ENCODE results near the gene HELZ. TPM values are rescaled to one million over a fixed set of nuclear protein-coding genes. Genes with fewer than 3 reads are reported as not detected.

HELZ gene
- total and polyA plus RNA-seq, 9 donors: 8.4 to 72.8 (median 55.5) TPM

- DNase-seq: no peak
- TF ChIP-seq POLR2A (IDR thresholded peaks at IDR 0.05) (no peak), CTCF (IDR thresholded peaks at IDR 0.05) (no peak), EP300 (IDR thresholded peaks at IDR 0.05) (no peak)
- intact Hi-C loops (cut with DNase I): loop anchor here in 1 of 4 donors (5.0 kb wide), 1 partner anchor 44 kb away; no protein-coding TSS in a partner anchor
- no peak overlapping the region for H3K27ac ChIP-seq
- no peak overlapping the region for H3K4me3 ChIP-seq
- no peaks in the 10 kb centered on the region for H3K27me3 ChIP-seq
- H3K9me3 ChIP-seq: no peaks in the 10 kb centered on the region
- 81 to 84% (median 84%) methylated on average over 6 of the region's 6 CpGs for WGBS, 3 donors
- H3K4me1 ChIP-seq (ENCODE audit: insufficient read depth): peaks cover 4% of the 10 kb centered on the region
- H3K36me3 ChIP-seq: no peaks in the 10 kb centered on the region
Observed at GRCh38 chr17:67248291-67248690, 3.3 kb upstream of the HELZ start.

GRCh38 chr17:67247416-67247900 is 2.5 kb upstream of the HELZ start:
- no peaks in the 10 kb centered on the region for H3K36me3 ChIP-seq
- H3K27me3 ChIP-seq: no peaks in the 10 kb centered on the region
- H3K4me3 ChIP-seq: no peak overlapping the region
- no peak for TF ChIP-seq EP300 (IDR thresholded peaks at IDR 0.05)
- intact Hi-C loops (cut with DNase I): loop anchor here in 1 of 4 donors (5.0 kb wide), 1 partner anchor 45 kb away; no protein-coding TSS in a partner anchor
- 96 to 98% (median 97%) methylated on average over 12 of the region's 12 CpGs for WGBS, 3 donors
- no peaks in the 10 kb centered on the region for H3K9me3 ChIP-seq
- DNase-seq: no peak
- H3K4me1 ChIP-seq (ENCODE audit: insufficient read depth): peaks cover 4% of the 10 kb centered on the region
- H3K27ac ChIP-seq: no peak overlapping the region

- intact Hi-C loops (cut with DNase I): loop anchor here in 1 of 4 donors (5.0 kb wide), 1 partner anchor 45 kb away; no protein-coding TSS in a partner anchor
- no peak for TF ChIP-seq POLR2A (IDR thresholded peaks at IDR 0.05)
- no peak for TF ChIP-seq CTCF (IDR thresholded peaks at IDR 0.05)
- no peak for TF ChIP-seq EP300 (IDR thresholded peaks at IDR 0.05)
- WGBS, 3 donors: 59 to 66% (median 61%) methylated on average over 17 of the region's 17 CpGs
- Histone ChIP-seq H3K4me3 (peak overlapping the region; percentile 95), H3K27me3 (no peaks in the 10 kb centered on the region), H3K9me3 (no peaks in the 10 kb centered on the region), H3K4me1 (ENCODE audit: insufficient read depth) (peaks cover 4% of the 10 kb centered on the region), H3K27ac (no peak overlapping the region), H3K36me3 (no peaks in the 10 kb centered on the region)
- DNase-seq: peak in 1 of 5 donors; percentile 25
Observed at GRCh38 chr17:67246653-67247415, 1.8 kb upstream of the HELZ start.

GRCh38 chr17:67246403-67246652 is 1.3 kb upstream of the HELZ start:
- no peaks in the 10 kb centered on the region for H3K27me3 ChIP-seq
- intact Hi-C loops (cut with DNase I): loop anchor here in 1 of 4 donors (5.0 kb wide), 1 partner anchor 46 kb away; no protein-coding TSS in a partner anchor
- no peak for DNase-seq
- H3K27ac ChIP-seq: peak overlapping the region in 1 of 2 donors; percentile 83
- H3K4me3 ChIP-seq: peak overlapping the region; percentile 95
- TF ChIP-seq POLR2A (IDR thresholded peaks at IDR 0.05) (no peak), EP300 (IDR thresholded peaks at IDR 0.05) (no peak), CTCF (IDR thresholded peaks at IDR 0.05) (no peak)
- whole genome bisulfite sequencing, 3 donors: 21 to 30% (median 25%) methylated on average over 8 of the region's 8 CpGs
- H3K9me3 ChIP-seq: no peaks in the 10 kb centered on the region
- peaks cover 4% of the 10 kb centered on the region for H3K4me1 ChIP-seq (ENCODE audit: insufficient read depth)
- H3K36me3 ChIP-seq: no peaks in the 10 kb centered on the region

Data from ovary (tissue), 9 donors.